GM10266 (cell line): ENCODE measurements around the gene RPH3AL.
"Not testable (repeated sequence)": the region's sequence is repeated elsewhere in the genome, so short reads cannot be mapped to it uniquely, and the experiment has no call there.

Experiments used
- DNase-seq: peaks from one replicate; pipeline ENCODE4 v3.0.0; 2012; ENCODE audit errors: extremely low spot score
- CTCF ChIP-seq: IDR thresholded peaks from 2 replicates; pipeline ENCODE4 v1.5.1; 2012; ENCODE audit warnings: mild to moderate bottlenecking, low read depth; ENCODE audit not compliant: control insufficient read depth, insufficient read depth; ENCODE audit errors: missing control alignments

RPH3AL gene

GRCh38 chr17:177155-177554 lies 175.5 kb downstream of the RPH3AL start:
- DNase-seq: no peak

GRCh38 chr17:173166-173911 lies 179.3 kb downstream of the RPH3AL start:
- TF ChIP-seq CTCF: no peak
- DNase-seq: no peak

More at GRCh38 chr17:177155-177554, 175.5 kb downstream of the RPH3AL start:
- TF ChIP-seq CTCF: no peak

GRCh38 chr17:172401-172800 lies 180.2 kb downstream of the RPH3AL start:
- no peak for DNase-seq

GRCh38 chr17:171871-172270 lies 180.7 kb downstream of the RPH3AL start:
- no peak for DNase-seq
- TF ChIP-seq CTCF: no peak

More at GRCh38 chr17:172401-172800, 180.2 kb downstream of the RPH3AL start:
- TF ChIP-seq CTCF: no peak

GRCh38 chr17:170130-170670 lies 182.4 kb downstream of the RPH3AL start:
- no peak for DNase-seq
- TF ChIP-seq CTCF: no peak

GRCh38 chr17:168614-169013 lies 184.0 kb downstream of the RPH3AL start:
- not testable (repeated sequence) for DNase-seq

GRCh38 chr17:165939-166338 lies 186.7 kb downstream of the RPH3AL start:
- TF ChIP-seq CTCF: no peak
- no peak for DNase-seq
